ENCODE data around the gene CACNA1A.

CACNA1A gene

GRCh38 chr19:13228561-13228960 lies 277.7 kb downstream of the CACNA1A start (continued):
- TF ChIP-seq ZNF350 (tag by site-specific recombination; IDR thresholded peaks at IDR 0.05) (no peak), ZNF521 (tag by site-specific recombination; IDR thresholded peaks at IDR 0.05) (no peak), ZNF645 (tag by site-specific recombination; IDR thresholded peaks at IDR 0.05) (no peak), REPIN1 (tag by site-specific recombination; IDR thresholded peaks at IDR 0.05; ENCODE audit: low read depth) (no peak), TSHZ1 (tag by site-specific recombination; IDR thresholded peaks at IDR 0.05; ENCODE audit: borderline replicate concordance) (no peak), ZSCAN30 (tag by site-specific recombination; IDR thresholded peaks at IDR 0.05) (no peak), ZFP69B (tag by site-specific recombination; IDR thresholded peaks at IDR 0.05) (no peak), ZNF280D (tag by site-specific recombination; IDR thresholded peaks at IDR 0.05) (no peak), IKZF3 (tag by site-specific recombination; IDR thresholded peaks at IDR 0.05) (no peak)

GRCh38 chr19:13226983-13227382 lies 279.3 kb downstream of the CACNA1A start:
- Histone ChIP-seq H3K27ac (ENCODE audit: extremely low read depth, low read depth, low read length) (no peak overlapping the region), H3K4me1 (ENCODE audit: control insufficient read depth, insufficient read depth, low read length) (no peaks in the 10 kb centered on the region), H3K4me3 (ENCODE audit: low read depth, low read length) (no peak overlapping the region), H3K9me3 (ENCODE audit: control insufficient read depth, insufficient read depth, low read depth, low read length) (no peaks in the 10 kb centered on the region), H3K36me3 (ENCODE audit: control insufficient read depth in 2 of 2, insufficient read depth in 1 of 2, low read length in 2 of 2) (no peaks in the 10 kb centered on the region)
- POLR2A ChIA-PET = no interaction called here
- TF ChIP-seq BCL11B (tag by site-specific recombination; IDR thresholded peaks at IDR 0.05; ENCODE audit: low read depth) (no peak), PRDM1 (tag by site-specific recombination; IDR thresholded peaks at IDR 0.05) (no peak), ZNF645 (tag by site-specific recombination; IDR thresholded peaks at IDR 0.05) (no peak), ZNF324 (tag by site-specific recombination; IDR thresholded peaks at IDR 0.05) (no peak), ZNF184 (tag by site-specific recombination; IDR thresholded peaks at IDR 0.05) (no peak), ZNF302 (tag by site-specific recombination; IDR thresholded peaks at IDR 0.05; ENCODE audit: low read depth) (no peak)
- CTCF ChIA-PET = interaction anchor here (1.1 kb wide), 1 partner anchor 32 kb away, joined by 3 read pairs; no protein-coding TSS in a partner anchor

All from HEK293 (cell line).